Stimulated activated CD4-positive, alpha-beta T cell treated with anti-CD3 and anti-CD28 coated beads, Interleukin-1b, Interleukin-23, amount 100 ng/mL, for 24 hours (primary cell): Measurements from ENCODE around the gene EVL.
"Not testable (repeated sequence)": the region's sequence is repeated elsewhere in the genome, so short reads cannot be mapped to it uniquely, and the experiment has no call there.

ENCODE experiments used
- DNase-seq, 4 experiments: peaks; one replicate each; pipeline ENCODE4 v3.0.0-alpha.2; 2020; ENCODE audit warnings: low read depth in 4 of 4, low spot score in 1 of 4

The EVL gene

DNA sequence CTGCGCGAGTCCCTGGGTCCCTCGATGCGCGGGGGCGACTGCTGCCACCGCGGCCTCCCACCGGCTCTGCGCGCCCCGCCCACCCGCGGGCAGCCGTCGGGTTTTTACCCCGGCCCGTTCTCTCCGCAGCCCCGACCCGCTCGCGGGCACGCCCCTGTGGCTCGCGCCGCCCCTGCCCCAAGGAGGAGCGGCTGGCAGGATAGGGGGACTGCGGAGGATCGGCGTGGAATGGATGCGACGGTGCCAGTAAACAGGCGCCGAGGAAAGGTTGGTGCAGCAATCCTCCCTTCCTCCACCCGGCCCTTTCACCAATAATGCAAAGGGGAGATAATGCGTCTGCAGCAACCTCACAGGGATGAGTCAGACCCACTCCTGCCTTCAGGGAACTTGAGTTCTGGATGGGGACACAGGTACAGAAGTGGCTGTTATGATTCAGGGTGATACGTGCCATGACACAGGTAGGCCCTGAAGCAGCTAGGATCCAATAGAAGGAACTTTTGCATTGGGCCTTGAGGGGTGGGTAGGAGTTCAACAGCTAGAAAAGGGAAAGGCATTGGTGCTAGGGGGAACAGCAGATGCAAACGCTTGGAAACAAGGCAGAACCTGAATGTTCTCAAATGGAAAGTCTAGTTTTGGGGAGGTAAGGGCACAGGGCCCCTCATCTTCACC is 94.8 kb downstream of the EVL start:
- DNase-seq = no peak

DNA sequence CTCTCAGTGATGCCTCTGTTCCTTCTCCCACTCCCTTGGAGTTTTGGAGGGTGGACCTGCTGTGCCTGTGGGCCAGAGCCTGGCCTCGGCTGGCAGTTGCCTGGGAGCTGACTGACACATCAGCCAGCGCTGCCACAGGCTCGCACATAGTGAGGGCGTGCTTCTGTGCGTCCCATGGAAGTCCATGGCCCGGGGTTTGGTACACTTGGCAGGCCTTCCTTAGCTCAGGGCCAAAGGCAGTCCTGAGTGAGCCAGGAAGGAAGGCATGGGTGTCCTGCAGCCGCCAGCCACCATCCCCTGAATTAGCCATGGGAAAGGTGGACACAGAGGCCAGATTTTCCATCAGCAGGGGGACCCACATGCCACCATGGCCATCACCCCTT is 95.3 kb downstream of the EVL start:
- no peak for DNase-seq

DNA sequence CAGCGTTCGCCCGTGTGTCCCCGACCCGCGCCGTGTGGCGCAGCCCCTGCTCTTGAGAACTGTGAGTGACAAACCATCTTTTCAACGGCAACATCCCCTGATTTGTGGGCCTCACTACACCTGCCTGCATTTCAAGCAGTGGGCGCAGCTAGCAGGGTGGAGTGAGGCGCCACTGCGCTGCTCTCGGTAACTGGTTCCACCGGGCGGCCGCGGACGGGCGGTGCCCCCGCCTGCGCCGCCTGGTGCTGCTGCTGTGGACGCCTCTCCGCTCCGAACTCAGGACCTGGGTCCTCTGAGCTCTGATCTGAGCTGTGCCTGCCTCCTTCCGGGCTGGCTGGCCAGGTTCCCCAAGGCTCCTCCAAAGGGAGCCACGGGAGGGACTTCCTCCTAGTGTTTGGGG is 100.2 kb downstream of the EVL start:
- no peak for DNase-seq

DNA sequence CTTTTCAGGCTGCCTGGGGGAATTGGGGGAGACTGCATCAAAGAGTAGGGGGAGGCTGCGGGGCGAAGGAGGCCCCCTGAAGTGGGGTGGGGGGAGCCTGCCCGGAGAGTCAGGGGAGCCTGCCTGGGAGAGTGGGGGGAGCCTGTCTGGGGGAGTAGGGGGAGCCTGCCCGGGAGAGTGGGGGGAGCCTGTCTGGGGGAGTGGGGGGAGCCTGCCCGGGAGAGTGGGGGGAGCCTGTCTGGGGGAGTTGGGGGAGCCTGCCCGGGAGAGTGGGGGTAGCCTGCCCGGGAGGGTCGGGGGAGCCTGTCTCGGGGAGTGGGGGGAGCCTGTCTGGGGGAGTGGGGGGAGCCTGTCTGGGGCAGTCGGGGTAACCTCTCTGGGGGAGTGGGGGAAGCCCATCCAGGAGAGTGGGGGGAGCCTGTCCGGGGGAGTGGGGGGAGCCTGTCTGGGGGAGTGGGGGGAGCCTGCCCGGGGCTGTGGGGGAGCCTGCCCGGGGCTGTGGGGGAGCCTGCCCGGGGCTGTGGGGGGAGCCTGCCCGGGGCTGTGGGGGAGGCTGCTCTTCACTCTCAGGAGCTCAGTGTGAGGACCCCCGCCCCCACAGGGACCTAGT is 100.7 kb downstream of the EVL start:
- DNase-seq = no peak

DNA sequence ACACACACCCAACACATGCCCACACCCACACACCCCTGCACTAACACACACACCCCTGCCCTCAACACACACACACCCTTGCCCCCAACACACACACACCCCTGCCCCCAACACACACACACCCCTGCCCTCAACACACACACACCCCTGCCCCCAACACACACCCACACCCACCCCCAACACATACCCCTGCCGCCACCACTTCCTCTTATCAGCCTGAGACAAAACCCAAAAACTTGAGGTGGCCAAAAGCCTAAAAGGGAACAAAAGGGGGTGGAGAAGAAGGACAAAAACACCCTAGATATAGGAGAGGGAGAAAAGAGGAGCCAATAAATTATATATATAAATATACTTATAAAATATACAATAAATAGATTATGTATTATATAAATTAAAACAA is 103.3 kb downstream of the EVL start:
- no peak for DNase-seq

DNA sequence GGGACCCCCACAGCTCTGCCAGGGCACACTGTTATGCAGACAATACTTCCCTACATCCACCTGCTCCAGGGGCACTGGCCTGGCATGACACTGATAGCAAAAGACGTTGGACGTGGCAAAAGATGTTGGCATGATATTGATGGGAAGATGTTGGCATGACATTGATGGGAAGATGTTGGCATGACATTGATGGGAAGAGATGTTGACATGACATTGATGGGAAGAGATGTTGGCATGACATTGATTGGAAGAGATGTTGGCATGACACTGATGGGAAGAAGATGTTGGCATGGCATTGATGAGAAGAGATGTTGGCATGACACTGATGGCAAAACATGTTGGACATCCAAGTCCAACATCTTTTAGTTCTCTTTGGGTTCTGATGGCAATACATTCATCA is 105.7 kb downstream of the EVL start:
- DNase-seq = no peak

DNA sequence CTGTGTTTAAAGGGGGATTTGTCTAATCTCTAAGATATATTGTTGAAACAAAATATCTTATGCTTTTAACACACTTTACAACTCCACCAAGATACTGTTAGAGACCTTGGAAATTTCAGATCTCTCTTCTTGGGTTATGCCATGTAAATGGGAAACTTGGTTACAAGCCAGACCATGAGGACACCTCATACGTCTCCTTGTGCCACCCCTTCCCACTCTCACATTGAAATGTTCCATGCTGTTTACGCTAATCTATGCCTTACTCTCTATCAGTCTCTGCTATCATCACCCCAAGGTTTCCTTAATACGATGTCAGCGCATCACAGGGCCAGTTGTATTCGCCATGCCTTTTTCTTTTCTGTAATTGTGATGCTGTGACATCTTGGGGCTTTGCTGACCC is 107.6 kb downstream of the EVL start:
- no peak for DNase-seq

DNA sequence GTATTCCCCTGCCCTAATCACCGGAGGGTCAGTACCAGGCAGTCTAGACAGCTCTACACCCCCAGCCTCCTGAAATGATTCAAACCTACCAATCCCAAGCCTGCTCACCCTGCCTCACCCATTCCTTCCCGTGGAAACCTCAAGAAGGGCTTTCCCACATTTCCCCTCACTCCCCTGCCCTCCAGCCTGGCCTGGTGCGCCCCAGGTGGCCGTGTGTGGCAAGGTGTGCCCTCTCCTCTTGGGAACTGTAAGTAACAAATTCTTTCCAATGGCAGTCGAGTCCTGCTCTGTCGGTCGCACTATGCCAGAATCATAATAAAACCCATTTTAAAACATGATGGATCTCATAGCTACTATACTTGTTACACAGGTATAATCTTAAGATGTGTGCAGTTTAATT is 108.1 kb downstream of the EVL start:
- no peak for DNase-seq

DNA sequence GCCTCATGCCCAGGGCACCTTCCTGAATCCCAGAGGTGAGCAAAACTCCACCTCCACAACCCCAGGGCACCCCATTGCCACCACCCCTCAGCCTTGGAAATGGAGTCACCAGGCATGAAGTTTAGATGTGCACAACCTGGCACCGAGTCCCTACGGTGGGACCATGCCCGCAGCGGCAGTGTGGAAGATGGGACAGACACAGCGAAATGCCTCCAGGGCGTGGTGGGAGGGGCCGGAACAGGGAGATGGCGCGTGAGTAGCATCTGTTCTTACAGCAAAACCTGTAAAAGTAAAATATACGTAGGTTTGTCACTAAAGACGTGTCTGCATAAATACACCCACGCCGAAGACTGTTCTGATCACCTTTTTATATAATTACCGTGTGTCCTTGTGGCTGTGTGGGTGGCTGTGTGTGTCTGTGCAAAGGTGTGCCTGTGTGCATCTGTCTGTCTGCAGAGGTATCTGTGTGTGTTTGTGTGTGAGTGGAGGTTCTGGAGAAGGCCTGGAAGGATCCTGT is 111.6 kb downstream of the EVL start:
- DNase-seq = no peak

DNA sequence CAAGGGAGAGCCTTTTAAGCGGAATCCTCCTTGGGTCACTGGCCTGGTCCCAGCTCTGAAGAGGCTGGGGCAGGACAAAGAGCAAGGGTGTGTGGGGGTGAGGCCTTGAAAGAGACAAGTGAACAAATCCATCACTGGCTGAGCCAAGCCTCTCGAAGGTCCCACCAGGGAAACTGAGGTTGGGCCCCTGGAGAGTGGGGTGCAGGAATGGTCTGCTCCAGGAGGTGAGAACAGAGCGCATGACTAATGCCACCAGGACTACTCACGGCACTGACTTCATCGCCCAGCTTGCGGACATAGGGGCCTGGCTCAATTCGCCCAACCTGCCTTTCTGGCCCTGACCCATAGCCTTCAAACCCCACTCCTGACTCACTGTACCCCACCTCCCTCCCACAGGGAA is 113.5 kb downstream of the EVL start:
- DNase-seq = no peak

DNA sequence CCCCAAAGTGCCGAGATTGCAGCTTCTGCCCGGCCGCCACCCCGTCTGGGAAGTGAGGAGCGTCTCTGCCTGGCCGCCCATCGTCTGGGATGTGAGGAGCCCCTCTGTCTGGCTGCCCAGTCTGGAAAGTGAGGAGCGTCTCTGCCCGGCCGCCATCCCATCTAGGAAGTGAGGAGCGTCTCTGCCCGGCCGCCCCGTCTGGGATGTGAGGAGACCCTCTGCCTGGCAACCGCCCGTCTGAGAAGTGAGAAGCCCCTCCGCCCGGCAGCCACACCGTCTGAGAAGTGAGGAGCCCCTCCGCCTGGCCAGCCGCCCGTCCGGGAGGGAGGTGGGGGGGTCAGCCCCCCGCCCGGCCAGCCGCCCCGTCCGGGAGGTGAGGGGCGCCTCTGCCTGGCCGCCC is 115.4 kb downstream of the EVL start:
- not testable (repeated sequence) for DNase-seq

DNA sequence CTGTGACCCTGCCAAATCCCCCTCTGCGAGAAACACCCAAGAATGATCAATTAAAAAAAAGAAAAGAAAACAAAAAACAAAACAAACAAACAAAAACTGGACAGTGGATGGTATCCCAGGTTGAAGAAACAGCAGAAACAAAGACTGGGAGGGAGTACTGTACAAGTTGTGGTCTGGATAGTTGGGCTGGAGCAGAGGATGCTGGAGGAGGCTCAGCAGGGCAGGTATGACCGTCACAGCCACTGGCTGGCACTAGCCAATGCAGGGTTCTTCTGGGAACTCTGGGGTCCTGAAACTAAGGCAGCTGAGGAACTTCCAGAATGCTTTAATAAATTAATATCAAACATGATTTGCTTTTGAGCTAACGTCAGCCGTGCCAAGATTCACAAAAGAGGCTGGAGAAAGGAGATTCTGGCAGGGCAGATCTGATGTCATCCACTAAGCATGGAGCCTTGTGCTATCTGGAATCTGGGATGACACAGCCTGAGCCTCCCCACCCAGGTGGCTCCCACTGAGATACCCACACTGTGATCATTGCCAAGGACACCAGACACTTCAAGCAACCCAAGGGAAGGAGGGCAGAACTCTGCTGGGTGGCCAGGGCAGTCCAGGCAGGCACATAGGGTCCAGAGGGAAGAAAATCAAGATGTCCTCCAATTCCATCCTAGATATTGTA is 116.8 kb downstream of the EVL start:
- DNase-seq = not testable (repeated sequence)

DNA sequence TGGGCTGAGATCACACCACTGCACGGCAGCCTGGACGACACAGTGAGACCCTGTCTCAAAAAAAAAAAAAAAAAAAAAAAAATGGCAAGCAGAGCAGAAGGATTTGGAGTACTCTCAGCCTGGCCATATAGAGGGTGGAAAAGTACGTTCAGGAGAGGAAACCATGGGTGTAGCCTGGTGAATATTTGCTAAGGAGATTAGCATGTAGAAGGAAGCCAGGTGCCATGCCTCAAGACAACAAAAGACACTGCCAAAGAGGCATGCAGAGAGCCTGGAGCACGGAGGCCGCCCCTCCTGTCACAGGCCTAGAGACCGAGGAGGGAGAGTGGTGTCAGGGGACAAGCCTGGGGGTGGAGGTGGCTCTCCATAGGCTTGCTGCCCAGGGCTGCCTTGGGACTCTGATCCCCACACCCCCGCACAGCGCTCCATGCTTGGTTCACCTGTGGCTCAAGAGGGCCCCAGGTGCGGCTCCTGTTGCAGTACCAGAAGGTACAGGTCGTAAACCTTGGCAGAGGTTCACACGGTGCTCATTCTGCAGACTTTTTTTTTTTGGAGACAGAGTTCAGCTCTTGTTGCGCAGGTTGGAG is 122.1 kb downstream of the EVL start:
- DNase-seq = no peak

DNA sequence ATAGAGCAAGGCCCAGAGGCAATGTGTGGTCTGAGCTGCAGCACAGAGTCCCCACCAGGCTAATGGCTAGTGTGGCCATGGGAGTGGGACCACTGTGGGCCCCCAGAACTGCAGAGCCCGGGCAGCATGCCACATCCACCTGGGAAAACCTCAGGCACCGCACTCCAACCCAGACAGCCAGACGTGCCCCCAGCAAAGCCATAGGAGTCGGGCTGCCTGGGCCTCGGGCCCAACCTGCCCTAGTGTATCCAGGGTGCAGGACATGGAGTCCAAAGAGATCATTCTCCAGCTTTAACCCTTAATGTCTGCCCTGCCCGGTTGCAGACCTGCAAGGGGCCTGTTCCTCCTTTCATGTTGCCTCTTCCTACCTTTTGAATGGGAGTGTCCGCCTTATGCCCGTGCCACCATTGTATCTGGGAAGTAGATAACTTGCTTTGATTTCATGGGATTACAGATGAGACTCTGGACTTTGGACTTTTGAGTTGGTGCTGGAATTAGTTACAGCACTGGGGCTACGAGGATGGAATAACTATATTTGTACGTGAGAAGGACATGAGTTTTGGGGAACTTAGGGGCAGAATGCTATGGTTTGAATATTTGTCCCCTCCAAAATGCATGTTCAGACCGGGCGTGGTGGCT is 123.3 kb downstream of the EVL start:
- no peak for DNase-seq

DNA sequence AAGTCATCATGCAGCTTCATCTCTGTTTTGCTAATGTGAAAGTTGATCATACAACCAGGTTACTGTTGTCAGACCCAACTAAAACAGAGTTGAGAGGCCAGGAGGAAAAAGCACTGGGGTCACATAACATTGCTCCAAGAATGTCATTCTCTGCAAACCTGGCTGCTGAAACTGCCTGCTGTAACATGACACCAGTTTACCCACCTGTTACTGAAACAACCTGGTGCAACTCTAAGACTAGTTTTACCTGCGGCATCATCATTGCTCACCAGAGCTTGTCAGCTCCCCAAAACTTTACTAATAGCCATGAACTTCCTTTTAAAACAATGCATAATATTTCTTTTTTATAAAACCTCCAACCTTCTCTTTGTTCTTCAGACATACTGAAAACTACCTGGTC is 124.9 kb downstream of the EVL start:
- no peak for DNase-seq

DNA sequence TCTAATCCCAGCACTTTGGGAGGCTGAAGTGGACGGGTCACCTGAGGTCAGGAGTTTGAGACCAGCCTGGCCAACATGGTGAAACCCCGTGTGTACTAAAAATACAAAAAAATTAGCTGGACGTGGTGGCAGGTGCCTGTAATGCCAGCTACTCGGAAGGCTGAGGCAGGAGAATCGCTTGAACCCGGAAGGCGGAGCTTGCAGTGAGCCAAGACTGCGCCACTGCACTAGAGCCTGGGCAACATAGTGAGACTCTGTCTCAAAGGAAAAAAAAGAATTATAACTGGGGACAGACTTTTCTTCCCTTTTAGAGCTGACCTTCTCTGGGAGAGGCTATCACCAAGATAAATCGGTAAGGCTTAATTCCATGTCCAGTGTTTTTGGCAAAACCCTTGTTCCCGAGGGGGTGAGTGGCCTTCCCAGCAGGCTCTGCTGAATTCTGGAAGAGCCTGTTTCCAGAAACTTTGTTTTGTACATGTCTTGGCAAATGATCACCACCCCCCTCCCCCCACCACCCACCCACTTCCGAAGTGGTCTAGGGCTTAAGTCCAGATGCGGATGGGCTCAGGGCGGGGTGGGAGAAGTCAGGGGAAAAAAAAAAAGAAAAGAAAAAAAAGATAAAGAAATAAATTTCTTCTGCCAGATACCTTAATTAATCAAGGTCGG is 126.5 kb downstream of the EVL start:
- DNase-seq = no peak

DNA sequence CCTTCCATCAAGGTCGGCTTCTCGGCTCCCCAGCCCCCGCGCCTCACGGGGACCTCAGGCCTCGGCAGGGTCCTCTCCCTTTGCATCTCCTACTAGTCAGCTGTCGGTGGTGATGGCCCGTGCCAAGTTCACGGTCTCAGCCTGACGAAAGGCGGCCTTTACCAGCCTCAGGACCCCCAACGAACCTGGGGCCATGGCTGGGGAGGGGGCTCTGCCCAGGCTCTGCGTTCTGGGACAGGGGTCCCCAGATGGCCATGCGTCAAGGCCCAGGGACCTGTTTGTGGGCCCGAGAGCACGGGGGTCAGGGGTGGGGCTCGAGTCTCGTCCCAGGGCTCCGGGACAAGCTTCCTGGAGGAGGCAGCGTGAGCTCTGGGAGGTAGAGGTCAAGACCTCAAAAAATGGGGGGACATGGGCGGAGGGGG is 127.0 kb downstream of the EVL start:
- no peak for DNase-seq

DNA sequence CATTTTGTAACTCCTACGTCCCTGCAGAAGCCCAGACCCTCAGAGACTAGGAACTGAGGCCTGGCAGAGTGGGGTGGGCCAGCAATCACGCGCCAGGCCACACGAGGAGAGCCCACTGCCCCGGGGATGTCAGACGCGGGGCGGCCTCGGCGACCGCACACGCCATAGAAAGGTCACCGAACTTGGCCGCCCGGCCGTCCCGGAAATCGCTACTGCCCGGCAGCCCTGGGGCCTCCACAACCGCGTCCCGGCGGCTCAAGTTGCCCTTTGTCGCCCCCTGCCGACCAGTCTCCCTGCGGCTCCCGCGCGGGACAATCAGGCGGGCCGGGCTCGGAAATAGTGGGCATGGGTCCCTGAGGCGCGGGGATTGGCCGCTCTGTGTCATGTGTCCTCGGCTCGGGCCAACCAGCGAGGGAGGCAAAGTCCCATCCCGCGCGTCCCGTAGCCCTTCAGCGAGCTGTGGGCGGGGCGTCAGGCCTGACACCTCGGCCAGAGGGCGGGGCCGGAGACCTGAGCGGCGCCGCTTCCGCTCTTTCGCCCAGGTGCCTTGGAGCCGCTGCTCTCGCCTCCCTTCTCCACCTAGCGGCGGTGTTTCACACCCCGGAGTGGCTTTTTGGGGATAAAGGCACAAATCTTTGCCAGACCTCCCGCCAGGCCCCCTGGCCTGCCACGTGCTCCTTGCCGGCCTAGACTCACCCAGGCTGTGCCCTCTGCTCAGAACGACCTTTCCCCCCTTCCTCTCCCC is 127.6 kb downstream of the EVL start:
- peak; percentile 99 to 100 (median 99) for DNase-seq
